ENCODE results near the gene MBOAT7.

DNA sequence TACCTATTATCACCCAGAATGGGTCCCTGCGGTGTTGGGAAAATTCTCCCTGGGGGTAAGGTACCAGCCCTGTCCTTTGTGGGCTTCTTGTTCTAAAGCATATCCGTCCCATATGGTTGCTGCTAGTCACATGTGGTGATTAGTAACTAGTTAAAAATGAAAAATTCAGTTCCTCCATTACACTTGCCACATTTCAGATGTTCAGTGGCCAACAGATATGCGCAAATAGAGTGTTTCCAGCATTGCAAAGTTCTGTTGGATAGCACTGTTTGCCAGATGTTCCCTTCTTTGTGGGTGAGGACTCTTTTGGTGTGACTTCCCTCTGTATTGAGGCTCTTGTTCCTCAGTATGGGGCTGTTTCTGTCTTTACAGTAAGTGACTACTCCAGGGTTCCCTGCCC is 48.0 kb downstream of the MBOAT7 start:
- no peak for TF ChIP-seq POLR2A (IDR thresholded peaks at IDR 0.05)
- TF ChIP-seq, protein P1, sequence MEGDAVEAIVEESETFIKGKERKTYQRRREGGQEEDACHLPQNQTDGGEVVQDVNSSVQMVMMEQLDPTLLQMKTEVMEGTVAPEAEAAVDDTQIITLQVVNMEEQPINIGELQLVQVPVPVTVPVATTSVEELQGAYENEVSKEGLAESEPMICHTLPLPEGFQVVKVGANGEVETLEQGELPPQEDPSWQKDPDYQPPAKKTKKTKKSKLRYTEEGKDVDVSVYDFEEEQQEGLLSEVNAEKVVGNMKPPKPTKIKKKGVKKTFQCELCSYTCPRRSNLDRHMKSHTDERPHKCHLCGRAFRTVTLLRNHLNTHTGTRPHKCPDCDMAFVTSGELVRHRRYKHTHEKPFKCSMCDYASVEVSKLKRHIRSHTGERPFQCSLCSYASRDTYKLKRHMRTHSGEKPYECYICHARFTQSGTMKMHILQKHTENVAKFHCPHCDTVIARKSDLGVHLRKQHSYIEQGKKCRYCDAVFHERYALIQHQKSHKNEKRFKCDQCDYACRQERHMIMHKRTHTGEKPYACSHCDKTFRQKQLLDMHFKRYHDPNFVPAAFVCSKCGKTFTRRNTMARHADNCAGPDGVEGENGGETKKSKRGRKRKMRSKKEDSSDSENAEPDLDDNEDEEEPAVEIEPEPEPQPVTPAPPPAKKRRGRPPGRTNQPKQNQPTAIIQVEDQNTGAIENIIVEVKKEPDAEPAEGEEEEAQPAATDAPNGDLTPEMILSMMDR (IDR thresholded peaks at IDR 0.05), result no peak
- no peak for TF ChIP-seq POLR2AphosphoS5 (IDR thresholded peaks at IDR 0.05)

Data from stomach (tissue), 4 donors.